ENCODE results near the gene RGS7. TPM values are rescaled to one million over a fixed set of nuclear protein-coding genes. Genes with fewer than 3 reads are reported as not detected.

Gene RGS7
- polyA plus RNA-seq, 1 donor (not counting 4 experiments of a cell fraction or from before 2014, with no cell fraction given) = not detected

DNA sequence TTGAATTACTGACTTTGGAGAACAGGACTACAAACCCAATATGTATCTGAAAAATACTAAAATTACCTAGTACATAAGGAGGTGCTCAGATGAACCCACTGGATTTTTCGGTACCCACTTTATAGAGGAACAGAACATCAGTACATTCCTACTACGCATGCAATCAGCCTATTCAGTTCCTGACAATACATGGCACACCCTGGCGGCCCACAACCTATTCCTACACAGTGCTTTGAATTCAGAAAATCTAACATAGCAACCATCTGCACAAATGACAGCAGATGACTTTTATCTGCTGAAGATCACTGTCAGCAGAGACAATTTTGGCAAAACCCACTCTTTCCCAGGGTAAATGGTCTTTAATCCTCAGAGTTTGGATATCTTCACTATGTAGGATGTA, 487.9 kb downstream of the RGS7 start:
- H3K9me3 ChIP-seq (ENCODE audit: control insufficient read depth, low read depth, low read length) = no peaks in the 10 kb centered on the region
- H3K27me3 ChIP-seq (ENCODE audit: control insufficient read depth, extremely low read depth, insufficient read depth, low read length) = no peaks in the 10 kb centered on the region
- dilution Hi-C loops (cut with MboI; ENCODE audit: extremely low pct_ligation_motif_present, low sequenced_read_pairs) = no loop called here
- no peak overlapping the region for H3K4me2 ChIP-seq (ENCODE audit: control insufficient read depth, extremely low read depth, insufficient read depth, low read depth, low read length)
- H3K4me1 ChIP-seq (ENCODE audit: control insufficient read depth, extremely low read depth, insufficient read depth, low read length) = no peaks in the 10 kb centered on the region
- H3K9me1 ChIP-seq (ENCODE audit: control insufficient read depth, extremely low read depth, insufficient read depth, low read length) = no peaks in the 10 kb centered on the region
- no peak for TF ChIP-seq EZH2 (IDR thresholded peaks at IDR 0.05; ENCODE audit: low read length)
- TF ChIP-seq, protein P1, sequence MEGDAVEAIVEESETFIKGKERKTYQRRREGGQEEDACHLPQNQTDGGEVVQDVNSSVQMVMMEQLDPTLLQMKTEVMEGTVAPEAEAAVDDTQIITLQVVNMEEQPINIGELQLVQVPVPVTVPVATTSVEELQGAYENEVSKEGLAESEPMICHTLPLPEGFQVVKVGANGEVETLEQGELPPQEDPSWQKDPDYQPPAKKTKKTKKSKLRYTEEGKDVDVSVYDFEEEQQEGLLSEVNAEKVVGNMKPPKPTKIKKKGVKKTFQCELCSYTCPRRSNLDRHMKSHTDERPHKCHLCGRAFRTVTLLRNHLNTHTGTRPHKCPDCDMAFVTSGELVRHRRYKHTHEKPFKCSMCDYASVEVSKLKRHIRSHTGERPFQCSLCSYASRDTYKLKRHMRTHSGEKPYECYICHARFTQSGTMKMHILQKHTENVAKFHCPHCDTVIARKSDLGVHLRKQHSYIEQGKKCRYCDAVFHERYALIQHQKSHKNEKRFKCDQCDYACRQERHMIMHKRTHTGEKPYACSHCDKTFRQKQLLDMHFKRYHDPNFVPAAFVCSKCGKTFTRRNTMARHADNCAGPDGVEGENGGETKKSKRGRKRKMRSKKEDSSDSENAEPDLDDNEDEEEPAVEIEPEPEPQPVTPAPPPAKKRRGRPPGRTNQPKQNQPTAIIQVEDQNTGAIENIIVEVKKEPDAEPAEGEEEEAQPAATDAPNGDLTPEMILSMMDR (optimal IDR thresholded peaks at IDR 0.05 in 1 of 3, IDR thresholded peaks at IDR 0.05 in 1 of 3, conservative IDR thresholded peaks at IDR 0.05 in 1 of 3; ENCODE audit: extremely low read depth in 1 of 3, insufficient read depth in 2 of 3, low read length in 3 of 3) = no peak
- no peak overlapping the region for H2AFZ ChIP-seq (ENCODE audit: control insufficient read depth, low read length)
- no peaks in the 10 kb centered on the region for H4K20me1 ChIP-seq (ENCODE audit: control insufficient read depth, extremely low read depth, insufficient read depth, low read length)
- H3K9ac ChIP-seq (ENCODE audit: control insufficient read depth, extremely low read depth, insufficient read depth, low read length) = no peak overlapping the region
- H3K4me3 ChIP-seq (ENCODE audit: control insufficient read depth in 2 of 3, extremely low read depth in 1 of 3, insufficient read depth in 2 of 3, low read depth in 1 of 3, low read length in 3 of 3) = no peak overlapping the region
- H3K36me3 ChIP-seq (ENCODE audit: control insufficient read depth in 2 of 2, extremely low read depth in 1 of 2, insufficient read depth in 2 of 2, low read length in 2 of 2) = no peaks in the 10 kb centered on the region
- no peak for FAIRE-seq
- H3K79me2 ChIP-seq (ENCODE audit: control insufficient read depth, insufficient read depth, low read length) = no peaks in the 10 kb centered on the region
- no peak for DNase-seq (ENCODE audit: low read depth, low spot score)
- no peak overlapping the region for H3K27ac ChIP-seq (ENCODE audit: control insufficient read depth, insufficient read depth, low read length)

DNA sequence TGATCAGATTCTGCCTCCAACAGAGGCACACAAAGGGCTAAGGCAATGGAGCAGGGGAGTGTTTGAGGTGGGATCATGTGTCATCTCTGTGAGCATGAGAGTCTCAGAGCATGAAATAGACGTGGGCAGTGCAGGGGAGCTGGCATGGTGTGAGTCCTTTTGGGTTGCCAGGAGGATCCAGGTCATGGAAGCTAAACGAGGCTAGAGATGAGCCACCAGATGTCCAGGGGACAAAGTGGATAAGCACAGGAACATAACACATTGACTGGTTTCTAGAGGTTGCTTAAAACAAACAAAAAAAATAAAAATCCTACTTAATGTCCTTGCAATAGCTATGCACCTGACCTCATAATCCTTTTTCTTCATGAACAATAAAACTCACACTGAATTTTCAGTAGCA, 490.3 kb downstream of the RGS7 start:
- dilution Hi-C loops (cut with MboI; ENCODE audit: extremely low pct_ligation_motif_present, low sequenced_read_pairs) = no loop called here
- Histone ChIP-seq H2AFZ (ENCODE audit: control insufficient read depth, low read length) (no peak overlapping the region), H3K9ac (ENCODE audit: control insufficient read depth, extremely low read depth, insufficient read depth, low read length) (no peak overlapping the region), H3K4me3 (ENCODE audit: control insufficient read depth in 2 of 3, extremely low read depth in 1 of 3, insufficient read depth in 2 of 3, low read depth in 1 of 3, low read length in 3 of 3) (no peak overlapping the region), H3K4me2 (ENCODE audit: control insufficient read depth, extremely low read depth, insufficient read depth, low read depth, low read length) (no peak overlapping the region), H3K36me3 (ENCODE audit: control insufficient read depth in 2 of 2, extremely low read depth in 1 of 2, insufficient read depth in 2 of 2, low read length in 2 of 2) (no peaks in the 10 kb centered on the region), H3K9me3 (ENCODE audit: control insufficient read depth, low read depth, low read length) (no peaks in the 10 kb centered on the region), H4K20me1 (ENCODE audit: control insufficient read depth, extremely low read depth, insufficient read depth, low read length) (no peaks in the 10 kb centered on the region), H3K4me1 (ENCODE audit: control insufficient read depth, extremely low read depth, insufficient read depth, low read length) (no peaks in the 10 kb centered on the region), H3K27me3 (ENCODE audit: control insufficient read depth, extremely low read depth, insufficient read depth, low read length) (no peaks in the 10 kb centered on the region), H3K27ac (ENCODE audit: control insufficient read depth, insufficient read depth, low read length) (no peak overlapping the region), H3K9me1 (ENCODE audit: control insufficient read depth, extremely low read depth, insufficient read depth, low read length) (no peaks in the 10 kb centered on the region), H3K79me2 (ENCODE audit: control insufficient read depth, insufficient read depth, low read length) (no peaks in the 10 kb centered on the region)
- no peak for FAIRE-seq
- TF ChIP-seq EZH2 (IDR thresholded peaks at IDR 0.05; ENCODE audit: low read length) = no peak
- TF ChIP-seq, protein P1 (optimal IDR thresholded peaks at IDR 0.05 in 1 of 3, IDR thresholded peaks at IDR 0.05 in 1 of 3, conservative IDR thresholded peaks at IDR 0.05 in 1 of 3; ENCODE audit: extremely low read depth in 1 of 3, insufficient read depth in 2 of 3, low read length in 3 of 3) = no peak
- no peak for DNase-seq (ENCODE audit: low read depth, low spot score)

All from keratinocyte (primary cell).